CD4-positive, alpha-beta T cell treated with Interleukin-21 for 1 hour (primary cell): ENCODE results near the gene MTX1.
"Not testable (repeated sequence)": the region's sequence is repeated elsewhere in the genome, so short reads cannot be mapped to it uniquely, and the experiment has no call there.

Experiments used
- DNase-seq: peaks from one replicate; pipeline ENCODE4 v3.0.0-alpha.2; 2020

MTX1 gene

DNA sequence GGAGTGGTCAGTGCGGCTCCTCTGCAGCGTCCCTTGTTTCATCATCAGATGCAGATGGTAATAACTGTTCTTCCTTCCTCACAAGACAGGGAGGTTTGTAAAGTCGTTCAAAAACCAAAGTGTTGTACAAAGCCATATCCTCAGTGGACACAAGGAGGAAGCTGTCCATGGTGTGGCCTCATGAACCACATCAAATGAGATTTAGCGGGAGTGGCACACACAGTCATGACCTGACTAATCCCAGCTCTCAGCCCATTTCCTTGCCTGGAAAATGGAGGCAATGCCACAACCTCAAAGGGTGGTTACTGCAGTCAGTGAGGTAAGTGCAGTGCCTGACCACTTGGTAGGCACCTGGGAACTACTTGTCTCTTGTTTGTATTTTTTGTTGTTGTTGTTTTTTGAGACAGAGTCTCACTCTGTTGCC, 33.4 kb downstream of the MTX1 start:
- DNase-seq: peak; percentile 23

GRCh38 chr1:155242805-155243358, 34.4 kb downstream of the MTX1 start:
- no peak for DNase-seq

DNA sequence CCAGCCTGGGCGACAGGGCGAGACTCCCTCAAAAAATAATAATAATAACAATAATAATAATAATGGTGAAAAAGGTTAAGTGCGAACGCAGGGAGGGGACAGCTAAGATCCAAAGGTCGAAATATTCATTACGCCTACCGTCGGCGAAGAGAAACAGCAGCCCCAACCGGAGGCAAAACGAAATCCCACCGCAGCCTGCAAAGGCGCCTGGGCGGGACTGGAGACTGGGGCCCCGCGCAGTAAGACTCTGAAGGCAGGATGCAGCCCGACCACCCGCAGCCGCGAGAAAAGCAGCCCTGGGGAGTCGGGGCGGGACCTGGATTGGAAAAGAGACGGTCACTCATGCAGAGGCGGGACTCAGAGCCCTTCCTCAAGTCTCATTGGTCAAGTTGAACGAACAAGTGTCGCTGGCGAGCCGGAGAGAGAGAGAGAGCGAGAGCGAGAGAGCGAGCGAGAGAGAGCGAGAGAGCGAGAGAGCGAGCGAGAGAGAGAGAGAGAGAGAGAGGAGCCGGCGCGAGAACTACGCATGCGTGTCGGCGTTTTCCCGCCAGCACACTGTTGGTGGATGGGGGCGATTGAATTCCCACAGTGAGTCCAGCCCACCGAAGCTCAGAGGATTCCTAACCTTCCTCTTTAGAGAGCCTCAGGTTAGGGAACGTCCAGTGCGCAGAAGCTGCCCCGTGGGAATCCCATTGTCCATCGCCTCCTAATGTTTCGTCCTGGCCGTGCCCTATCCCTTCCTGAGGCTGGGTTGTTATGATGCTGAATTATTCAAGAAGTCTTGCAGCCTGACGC, 36.1 kb downstream of the MTX1 start:
- peak; percentile 98 for DNase-seq

GRCh38 chr1:155245163-155245524, 36.6 kb downstream of the MTX1 start:
- no peak for DNase-seq

- DNase-seq: not testable (repeated sequence)
These were observed 38.3 kb downstream of the MTX1 start for GRCh38 chr1:155246796-155247195.

- no peak for DNase-seq
These were observed 39.4 kb downstream of the MTX1 start for GRCh38 chr1:155247667-155248553.

- no peak for DNase-seq
These were observed 41.7 kb downstream of the MTX1 start for GRCh38 chr1:155250246-155250632.

GRCh38 chr1:155250633-155251449, 42.3 kb downstream of the MTX1 start:
- peak; percentile 95 for DNase-seq

GRCh38 chr1:155251566-155251965, 43.1 kb downstream of the MTX1 start:
- DNase-seq: no peak

GRCh38 chr1:155253208-155253607, 44.7 kb downstream of the MTX1 start:
- no peak for DNase-seq

DNA sequence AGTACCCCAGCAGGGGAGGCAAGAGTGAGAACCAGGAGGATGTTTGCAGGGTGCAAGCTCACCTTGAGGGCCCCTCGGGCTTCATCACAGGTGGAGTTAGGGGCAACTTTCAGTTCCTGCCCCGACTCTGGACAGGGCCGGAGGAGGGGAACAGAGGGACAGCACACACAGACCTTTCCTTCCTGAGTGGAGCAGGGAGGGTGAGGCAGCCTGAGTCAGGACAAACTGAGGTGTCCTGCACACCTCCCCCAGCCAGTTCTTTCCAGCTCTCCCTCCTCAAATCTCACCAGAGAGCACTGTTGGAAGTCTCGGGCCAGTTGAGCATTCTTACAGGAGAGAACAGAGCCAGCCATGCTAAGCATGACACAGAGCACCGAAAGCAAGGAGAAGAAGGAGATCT, 45.3 kb downstream of the MTX1 start:
- no peak for DNase-seq

DNA sequence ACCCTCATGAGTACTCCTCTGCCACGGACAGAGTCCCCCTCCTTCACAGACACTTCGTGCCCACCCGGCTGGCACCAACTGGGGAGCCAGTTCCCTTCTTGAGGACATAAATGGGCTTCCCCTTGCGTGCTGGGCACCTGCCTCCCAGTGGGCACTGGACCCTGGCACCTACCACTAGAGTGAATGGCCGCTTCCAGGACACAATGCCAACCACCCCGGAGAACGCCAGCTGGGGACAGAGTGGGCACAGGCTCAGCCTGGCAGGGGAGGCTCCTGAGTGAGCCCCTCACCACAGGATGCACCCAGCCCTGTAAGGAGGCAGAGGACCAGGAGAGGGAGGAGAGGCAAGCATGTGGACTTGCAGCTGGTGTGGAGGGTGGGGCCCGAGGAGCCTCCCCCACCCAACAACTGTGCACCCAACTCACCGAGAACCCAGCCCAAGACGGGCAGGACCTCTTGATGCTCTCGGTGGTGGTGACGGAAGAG, 45.8 kb downstream of the MTX1 start:
- DNase-seq: no peak

DNA sequence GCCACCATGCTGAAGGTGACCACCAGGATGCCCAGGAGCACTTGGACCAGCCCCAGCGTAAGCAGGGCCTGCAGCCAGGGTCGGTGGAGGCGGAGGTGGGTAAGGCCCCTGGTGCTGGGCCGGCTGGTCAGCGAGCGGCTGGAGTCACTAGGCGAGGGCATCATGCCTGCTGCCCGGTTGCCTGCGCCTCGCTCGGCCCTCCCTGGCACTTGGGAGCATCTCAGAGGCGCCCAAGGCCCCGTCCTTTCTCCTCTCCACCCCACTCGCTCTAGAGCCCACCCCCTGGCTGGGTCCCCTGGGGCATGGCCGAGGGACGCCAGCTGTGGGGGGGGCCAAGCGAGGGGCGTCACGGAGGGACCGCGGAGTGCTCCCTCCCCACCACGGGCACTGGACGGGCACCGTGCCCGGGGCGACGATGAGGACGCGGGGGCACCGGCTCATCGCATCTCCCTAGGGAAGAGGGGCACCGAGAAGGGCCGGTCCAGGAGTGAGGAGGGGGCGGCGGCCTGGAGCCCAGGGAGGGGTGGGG, 46.3 kb downstream of the MTX1 start:
- no peak for DNase-seq

DNA sequence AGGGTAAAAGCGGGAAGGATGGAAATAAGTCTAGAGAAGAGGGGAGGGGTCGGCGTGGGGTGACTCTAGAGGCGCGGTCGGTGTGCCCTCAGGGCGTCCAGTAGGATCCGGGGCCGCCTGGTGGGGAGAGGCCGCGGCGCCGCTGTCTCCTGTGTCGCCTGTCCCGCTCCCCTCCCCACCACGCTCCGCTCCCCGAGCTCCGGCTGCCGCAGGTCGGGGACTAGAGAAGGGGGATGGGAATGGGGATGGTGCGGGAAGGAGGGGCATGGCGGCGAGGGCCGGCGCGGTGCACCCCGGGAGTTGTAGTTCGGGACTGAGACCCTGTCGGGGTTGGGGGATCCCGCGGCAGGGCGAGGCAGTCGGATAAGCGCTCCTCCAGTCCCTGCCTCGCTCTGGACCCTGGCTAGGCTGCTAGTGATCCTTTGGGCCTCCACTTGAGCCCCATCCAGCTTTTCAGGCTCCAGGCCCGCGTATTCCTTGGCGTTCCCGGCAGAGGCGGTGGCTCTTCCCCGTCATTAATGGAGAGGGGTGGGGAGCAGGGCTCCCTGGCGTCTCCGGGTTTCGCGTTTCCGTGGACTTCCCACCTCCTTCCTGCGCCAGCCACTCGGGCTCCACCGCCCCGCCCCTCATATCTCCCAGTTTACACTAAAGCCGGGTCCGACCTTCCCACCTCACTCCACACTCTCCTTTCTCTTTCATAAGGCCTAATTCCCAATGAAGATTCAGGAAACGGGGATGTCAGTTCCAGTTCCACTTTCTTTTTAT, 46.9 kb downstream of the MTX1 start, which contains the start of gene ENTREP3:
Gene ENTREP3, minus strand, starts transcription at position 241 of the 765 bp plus-strand sequence. CDS start 606 bp downstream, outside the sequence.
- DNase-seq: peak; percentile 82

GRCh38 chr1:155256058-155256852, 47.8 kb downstream of the MTX1 start:
- no peak for DNase-seq

DNA sequence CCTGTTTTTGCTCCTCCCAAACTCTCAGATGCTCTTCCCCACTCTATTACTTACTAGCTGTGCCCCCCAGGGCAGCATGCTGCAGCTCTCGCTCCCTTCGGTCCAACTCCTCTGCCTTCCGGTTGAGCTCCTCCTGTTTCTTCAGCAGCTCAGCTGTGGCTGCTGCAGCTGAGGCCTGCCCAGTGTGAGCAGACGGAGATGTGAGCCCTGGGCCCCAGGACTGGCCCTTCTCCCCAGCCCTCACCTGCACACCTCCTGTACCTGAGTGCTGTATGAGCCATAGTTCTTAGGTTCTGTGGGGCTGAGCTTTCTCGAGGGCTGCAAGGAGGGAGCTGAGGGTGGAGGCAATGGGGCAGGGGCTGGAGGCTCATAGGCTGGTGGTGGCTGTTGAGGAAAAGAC, 51.8 kb downstream of the MTX1 start:
- DNase-seq: no peak

GRCh38 chr1:155261493-155261851, 53.0 kb downstream of the MTX1 start:
- peak; percentile 25 for DNase-seq

GRCh38 chr1:155261852-155262673, 53.6 kb downstream of the MTX1 start, which contains the start of gene SCAMP3:
Gene SCAMP3 (minus strand): TSS chr1:155262360. CDS start chr1:155262151, 209 bp downstream.
- DNase-seq: peak; percentile 92

DNA sequence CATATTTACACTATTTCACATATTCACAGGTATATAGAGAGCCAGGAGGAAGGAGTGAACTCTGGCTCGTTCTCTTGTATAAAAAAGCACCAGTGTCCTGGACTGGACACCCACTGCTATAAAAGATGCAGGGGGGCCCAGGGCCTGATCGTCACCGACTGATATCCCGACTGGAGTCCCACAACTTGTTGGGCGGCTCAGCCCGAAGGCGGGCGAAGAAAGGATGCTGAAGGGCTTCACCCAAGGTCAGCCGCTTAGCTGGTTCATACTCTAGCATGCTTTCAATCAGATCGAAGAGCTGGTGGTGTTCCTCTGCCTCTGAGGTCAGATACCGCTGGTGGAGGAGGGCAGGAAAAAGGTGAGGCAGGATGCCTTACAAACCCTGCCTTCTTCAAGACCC, 54.6 kb downstream of the MTX1 start:
- DNase-seq: no peak
